ENCODE data around the gene SMOC1. TPM values are rescaled to one million over a fixed set of nuclear protein-coding genes. Genes with fewer than 3 reads are reported as not detected.
A peak's percentile ranks its signal among the peaks of the same experiment; 100 is the strongest.

SMOC1 gene
- total RNA-seq, 3 donors from 2014 or later (not counting 1 experiment from before 2014, with no cell fraction given), result not detected

- Histone ChIP-seq H3K27ac (ENCODE audit: low read length) (no peak overlapping the region), H3K36me3 (ENCODE audit: control insufficient read depth, insufficient read depth, low read length) (no peaks in the 10 kb centered on the region), H3K4me3 (ENCODE audit: low read length) (no peak overlapping the region), H3K4me1 (ENCODE audit: control insufficient read depth, insufficient read depth, low read length) (peaks cover 13% of the 10 kb centered on the region), H3K27me3 (ENCODE audit: control insufficient read depth, insufficient read depth, low read length) (no peaks in the 10 kb centered on the region), H3K9me3 (ENCODE audit: control insufficient read depth, insufficient read depth, low read length) (no peaks in the 10 kb centered on the region)
- no peak overlapping the region for H3K27ac Mint-ChIP-seq
- DNase-seq, result no peak
- 90% methylated on average over 2 of the region's 2 CpGs for WGBS (ENCODE audit: insufficient coverage)
- TF ChIP-seq CTCF (IDR thresholded peaks at IDR 0.05), result no peak
- no peaks in the 10 kb centered on the region for H3K36me3 Mint-ChIP-seq
- intact Hi-C loops (cut with micrococcal nuclease), result no loop called here
- H3K4me1 Mint-ChIP-seq, result peaks cover 21 to 24% of the 10 kb centered on the region in 2 donors
- H3K4me3 Mint-ChIP-seq, result no peak overlapping the region
- peaks cover 0 to 11% of the 10 kb centered on the region in 2 donors for H3K27me3 Mint-ChIP-seq (ENCODE audit: low read depth in 2 of 2)
- ATAC-seq, result no peak
- H3K9me3 Mint-ChIP-seq, result no peaks in the 10 kb centered on the region
Measured at GRCh38 chr14:70018230-70018629, 139.0 kb downstream of the SMOC1 start.

GRCh38 chr14:70018713-70019211, 139.5 kb downstream of the SMOC1 start:
- no peak overlapping the region for H3K27ac Mint-ChIP-seq
- peak overlapping the region; percentile 33 for H3K4me3 Mint-ChIP-seq
- Histone ChIP-seq H3K4me1 (ENCODE audit: control insufficient read depth, insufficient read depth, low read length) (peaks cover 13% of the 10 kb centered on the region), H3K4me3 (ENCODE audit: low read length) (no peak overlapping the region), H3K9me3 (ENCODE audit: control insufficient read depth, insufficient read depth, low read length) (no peaks in the 10 kb centered on the region), H3K27me3 (ENCODE audit: control insufficient read depth, insufficient read depth, low read length) (no peaks in the 10 kb centered on the region), H3K27ac (ENCODE audit: low read length) (no peak overlapping the region), H3K36me3 (ENCODE audit: control insufficient read depth, insufficient read depth, low read length) (no peaks in the 10 kb centered on the region)
- intact Hi-C loops (cut with micrococcal nuclease), result no loop called here
- ATAC-seq (peak in 2 of 3 donors; percentile 38 to 69), DNase-seq (peak in 1 of 2 donors; percentile 4)
- WGBS (ENCODE audit: insufficient coverage), result 7% methylated on average over 9 of the region's 9 CpGs
- H3K36me3 Mint-ChIP-seq, result no peaks in the 10 kb centered on the region
- H3K9me3 Mint-ChIP-seq, result no peaks in the 10 kb centered on the region
- H3K4me1 Mint-ChIP-seq, result peaks cover 21 to 24% of the 10 kb centered on the region in 2 donors
- H3K27me3 Mint-ChIP-seq (ENCODE audit: low read depth in 2 of 2), result peaks cover 0 to 11% of the 10 kb centered on the region in 2 donors
- TF ChIP-seq CTCF (IDR thresholded peaks at IDR 0.05), result no peak

GRCh38 chr14:70019695-70020094, 140.5 kb downstream of the SMOC1 start:
- peaks cover 0 to 12% of the 10 kb centered on the region in 2 donors for H3K27me3 Mint-ChIP-seq (ENCODE audit: low read depth in 2 of 2)
- H3K27me3 ChIP-seq (ENCODE audit: control insufficient read depth, insufficient read depth, low read length), result no peaks in the 10 kb centered on the region
- H3K36me3 ChIP-seq (ENCODE audit: control insufficient read depth, insufficient read depth, low read length), result no peaks in the 10 kb centered on the region
- H3K4me1 Mint-ChIP-seq, result peaks cover 21 to 24% of the 10 kb centered on the region in 2 donors
- intact Hi-C loops (cut with micrococcal nuclease), result loop anchor here (10.0 kb wide), 1 partner anchor 435 kb away; no protein-coding TSS in a partner anchor
- H3K4me3 Mint-ChIP-seq, result no peak overlapping the region
- DNase-seq, result no peak
- no peaks in the 10 kb centered on the region for H3K36me3 Mint-ChIP-seq
- TF ChIP-seq CTCF (IDR thresholded peaks at IDR 0.05), result no peak
- no peaks in the 10 kb centered on the region for H3K9me3 ChIP-seq (ENCODE audit: control insufficient read depth, insufficient read depth, low read length)
- no peak overlapping the region for H3K27ac Mint-ChIP-seq
- no peak overlapping the region for H3K4me3 ChIP-seq (ENCODE audit: low read length)
- no peaks in the 10 kb centered on the region for H3K9me3 Mint-ChIP-seq
- peaks cover 13% of the 10 kb centered on the region for H3K4me1 ChIP-seq (ENCODE audit: control insufficient read depth, insufficient read depth, low read length)
- no peak for ATAC-seq
- no peak overlapping the region for H3K27ac ChIP-seq (ENCODE audit: low read length)
